GM12874 (cell line): ENCODE measurements around the gene TGFB1.
A peak's percentile ranks its signal among the peaks of the same experiment; 100 is the strongest.

Experiments used
- TF ChIP-seq, protein P1 (sequence below): IDR thresholded peaks from 2 replicates; pipeline ENCODE4 v1.5.1; 2011; ENCODE audit warnings: low read depth, mild to moderate bottlenecking, control low read depth, low read length, moderate library complexity; ENCODE audit not compliant: insufficient read depth

The TGFB1 gene

DNA sequence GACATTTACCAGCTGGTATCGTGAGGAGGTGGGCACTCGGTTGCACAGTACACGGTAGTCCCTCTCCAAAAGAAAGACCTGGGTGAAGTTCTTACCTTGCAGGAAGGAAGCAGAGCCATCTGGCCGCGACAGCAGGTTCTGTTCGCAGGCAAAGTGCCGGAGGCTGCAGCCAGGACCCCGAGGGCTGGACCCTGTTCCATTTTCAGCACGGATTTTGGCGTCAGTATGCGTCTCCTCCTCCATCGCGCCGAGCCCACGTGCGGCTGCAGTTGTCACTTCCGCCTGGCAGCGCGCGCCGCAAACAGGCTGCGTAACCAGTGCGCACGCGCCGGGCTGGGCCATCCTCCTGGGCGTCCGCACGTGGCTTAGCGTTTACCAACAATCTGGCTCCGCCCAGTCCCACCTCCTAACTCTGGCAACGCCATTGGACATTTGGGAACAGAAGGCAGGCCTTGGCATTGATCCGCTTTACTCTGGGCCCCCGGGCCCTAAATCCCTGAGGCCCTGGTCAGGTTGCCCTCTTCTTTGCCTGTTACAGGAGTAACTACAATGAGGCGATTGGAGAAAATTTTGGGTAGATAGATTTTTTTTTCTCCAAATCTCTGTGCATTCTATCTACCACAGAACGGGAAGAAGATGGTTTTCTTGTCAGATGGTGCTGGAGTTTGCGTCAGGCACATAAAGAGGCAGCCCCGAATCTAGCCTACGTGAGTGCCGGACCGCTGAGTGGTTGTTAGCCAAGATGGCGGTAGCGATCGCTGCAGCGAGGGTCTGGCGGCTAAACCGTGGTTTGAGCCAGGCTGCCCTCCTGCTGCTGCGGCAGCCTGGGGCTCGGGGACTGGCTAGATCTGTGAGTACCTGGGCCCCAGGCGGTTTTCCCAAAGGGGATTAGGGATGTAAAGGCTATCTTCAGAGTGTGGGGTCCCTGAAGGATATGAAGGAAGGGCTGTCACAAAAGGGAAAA, 43.6 kb upstream of the TGFB1 start, which contains the start of the genes BCKDHA and EXOSC5:
Gene BCKDHA, plus strand, starts transcription at position 733 of the 964 bp plus-strand sequence. Its CDS starts 10 bp downstream, at position 743.
Gene EXOSC5, minus strand, starts transcription at position 274 of the 964 bp plus-strand sequence. Its CDS starts 31 bp downstream, at position 243.
- TF ChIP-seq, protein P1, sequence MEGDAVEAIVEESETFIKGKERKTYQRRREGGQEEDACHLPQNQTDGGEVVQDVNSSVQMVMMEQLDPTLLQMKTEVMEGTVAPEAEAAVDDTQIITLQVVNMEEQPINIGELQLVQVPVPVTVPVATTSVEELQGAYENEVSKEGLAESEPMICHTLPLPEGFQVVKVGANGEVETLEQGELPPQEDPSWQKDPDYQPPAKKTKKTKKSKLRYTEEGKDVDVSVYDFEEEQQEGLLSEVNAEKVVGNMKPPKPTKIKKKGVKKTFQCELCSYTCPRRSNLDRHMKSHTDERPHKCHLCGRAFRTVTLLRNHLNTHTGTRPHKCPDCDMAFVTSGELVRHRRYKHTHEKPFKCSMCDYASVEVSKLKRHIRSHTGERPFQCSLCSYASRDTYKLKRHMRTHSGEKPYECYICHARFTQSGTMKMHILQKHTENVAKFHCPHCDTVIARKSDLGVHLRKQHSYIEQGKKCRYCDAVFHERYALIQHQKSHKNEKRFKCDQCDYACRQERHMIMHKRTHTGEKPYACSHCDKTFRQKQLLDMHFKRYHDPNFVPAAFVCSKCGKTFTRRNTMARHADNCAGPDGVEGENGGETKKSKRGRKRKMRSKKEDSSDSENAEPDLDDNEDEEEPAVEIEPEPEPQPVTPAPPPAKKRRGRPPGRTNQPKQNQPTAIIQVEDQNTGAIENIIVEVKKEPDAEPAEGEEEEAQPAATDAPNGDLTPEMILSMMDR = no peak

DNA sequence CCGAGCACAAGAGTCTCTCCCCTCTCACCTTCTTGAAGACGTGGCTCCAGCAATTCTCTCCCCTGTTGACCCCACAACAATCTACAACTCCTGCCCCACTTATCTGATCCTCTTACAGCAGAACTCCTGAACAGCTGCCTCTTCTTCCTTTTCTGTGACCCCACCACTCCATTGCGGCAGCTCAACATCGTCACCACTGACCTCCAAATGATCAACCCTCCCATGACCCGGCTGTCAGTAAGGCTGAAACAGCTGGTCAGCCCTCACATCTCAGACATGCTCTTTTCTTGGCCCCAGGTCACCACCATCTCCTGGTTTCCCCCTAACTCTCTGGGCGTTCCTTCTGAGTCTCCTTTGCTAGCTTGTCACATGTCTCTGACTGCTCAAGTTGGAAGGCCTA, 41.6 kb upstream of the TGFB1 start:
- TF ChIP-seq, protein P1 = no peak

- TF ChIP-seq, protein P1 = no peak
These were observed 39.1 kb upstream of the TGFB1 start for GRCh38 chr19:41392775-41393174.

DNA sequence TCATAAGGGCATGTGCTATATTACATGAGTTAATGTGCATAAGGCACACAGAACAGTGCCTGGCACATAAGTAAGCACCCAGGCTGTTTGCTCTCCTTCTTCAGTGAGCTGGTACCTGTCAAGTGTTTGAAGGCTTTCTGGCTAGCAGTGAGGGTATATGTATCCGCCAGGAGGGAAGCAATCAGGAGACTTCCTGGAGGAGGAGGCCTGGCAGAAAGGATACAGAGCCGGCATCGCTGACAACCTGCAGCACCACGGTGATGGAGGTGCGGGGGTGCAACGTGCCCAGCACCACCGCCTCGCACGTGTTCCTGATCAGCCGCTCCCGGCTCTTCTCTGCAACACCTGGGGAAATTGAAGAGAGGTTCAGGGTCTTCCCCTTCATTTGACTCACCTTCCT, 37.9 kb upstream of the TGFB1 start:
- TF ChIP-seq, protein P1 = no peak

- TF ChIP-seq, protein P1 = no peak
These were observed 32.7 kb upstream of the TGFB1 start for GRCh38 chr19:41386442-41386841.

- TF ChIP-seq, protein P1 = no peak
These were observed 30.6 kb upstream of the TGFB1 start for GRCh38 chr19:41384351-41384750.

GRCh38 chr19:41377977-41378709, 24.4 kb upstream of the TGFB1 start:
- TF ChIP-seq, protein P1 = peak; percentile 76
